ENCODE measurements around the gene PAQR4. TPM values are rescaled to one million over a fixed set of nuclear protein-coding genes. Genes with fewer than 3 reads are reported as not detected.

The PAQR4 gene
- total and polyA plus RNA-seq, 2 of the 13 experiments (the other 11 are each of a cell fraction or from before 2014, with no cell fraction given), result 15.9 to 24.8 TPM

GRCh38 chr16:2981177-2981898 lies 12.2 kb downstream of the PAQR4 start (continued):
- TF ChIP-seq MAX (IDR thresholded peaks at IDR 0.05), result peak; percentile 65
- TF ChIP-seq KMT2A (CRISPR knock-in tag; IDR thresholded peaks at IDR 0.05), result peak; percentile 34; the same call in 1 of the 2 replicates
- TF ChIP-seq ZBTB42 (CRISPR knock-in tag; IDR thresholded peaks at IDR 0.05), result no peak
- TF ChIP-seq ZSCAN29 (CRISPR knock-in tag; conservative IDR thresholded peaks at IDR 0.05), result 0 out of 2 replicates have a peak, but pooled peaks have one; percentile 46
- TF ChIP-seq SNAPC5 (CRISPR knock-in tag; IDR thresholded peaks at IDR 0.05; ENCODE audit: borderline replicate concordance), result no peak
- no peak for TF ChIP-seq GTF2F1 (IDR thresholded peaks at IDR 0.05; ENCODE audit: low read length)
- TF ChIP-seq RXRB (CRISPR knock-in tag; IDR thresholded peaks at IDR 0.05; ENCODE audit: borderline replicate concordance), result peak; percentile 46; the same call in 1 of the 2 replicates
- TF ChIP-seq SRY (CRISPR knock-in tag; IDR thresholded peaks at IDR 0.05), result 0 out of 2 replicates have a peak, but pooled peaks have one; percentile 21
- TF ChIP-seq KLF16 (CRISPR knock-in tag; IDR thresholded peaks at IDR 0.05), result 0 out of 4 replicates have a peak, but pooled peaks of 1 of the 2 experiments have one; percentile 25
- TF ChIP-seq NR2F6 (IDR thresholded peaks at IDR 0.05), result no peak
- TF ChIP-seq NR2F6 (CRISPR knock-in tag; IDR thresholded peaks at IDR 0.05), result peak; percentile 45
- no peak for TF ChIP-seq SOX6 (IDR thresholded peaks at IDR 0.05)
- peak; percentile 37; the same call in 1 of the 2 replicates for TF ChIP-seq SOX6 (CRISPR knock-in tag; IDR thresholded peaks at IDR 0.05)
- no peak for TF ChIP-seq ATF7-NPFF (CRISPR knock-in tag; IDR thresholded peaks at IDR 0.05; ENCODE audit: low read depth)
- TF ChIP-seq SIN3A (IDR thresholded peaks at IDR 0.05; ENCODE audit: borderline replicate concordance, low read depth, low read length), result 0 out of 2 replicates have a peak, but pooled peaks have one; percentile 21
- TF ChIP-seq RBM39 (IDR thresholded peaks at IDR 0.05; ENCODE audit: low read depth, low read length, poor library complexity, severe bottlenecking), result no peak
- no peak for TF ChIP-seq KAT8 (CRISPR knock-in tag; IDR thresholded peaks at IDR 0.05)
- no peak for TF ChIP-seq CREB1 (IDR thresholded peaks at IDR 0.05)
- TF ChIP-seq CREB1 (CRISPR knock-in tag; IDR thresholded peaks at IDR 0.05), result peak; percentile 60; the same call in 1 of the 2 replicates
- TF ChIP-seq ZBTB14 (CRISPR knock-in tag; IDR thresholded peaks at IDR 0.05), result no peak; the same call in 1 of the 2 replicates
- no peak for TF ChIP-seq IRF1 (CRISPR knock-in tag; IDR thresholded peaks at IDR 0.05; ENCODE audit: low read depth)
- TF ChIP-seq ZNF7 (CRISPR knock-in tag; IDR thresholded peaks at IDR 0.05), result 0 out of 2 replicates have a peak, but pooled peaks have one; percentile 37
- peak; percentile 68 for TF ChIP-seq SAP130 (CRISPR knock-in tag; IDR thresholded peaks at IDR 0.05; ENCODE audit: low read depth)
- TF ChIP-seq SP2 (CRISPR knock-in tag; IDR thresholded peaks at IDR 0.05), result peak; percentile 50; the same call in 1 of the 2 replicates
- TF ChIP-seq ZNF788 (CRISPR knock-in tag; IDR thresholded peaks at IDR 0.05; ENCODE audit: borderline replicate concordance), result 0 out of 2 replicates have a peak, but pooled peaks have one; percentile 44
- TF ChIP-seq MYPOP (CRISPR knock-in tag; IDR thresholded peaks at IDR 0.05), result 0 out of 2 replicates have a peak, but pooled peaks have one; percentile 56
- no peak for TF ChIP-seq ZNF337 (CRISPR knock-in tag; IDR thresholded peaks at IDR 0.05; ENCODE audit: borderline replicate concordance, low read depth)
- no peak for TF ChIP-seq ARID2 (CRISPR knock-in tag; IDR thresholded peaks at IDR 0.05; ENCODE audit: borderline replicate concordance)
- peak; percentile 92 for TF ChIP-seq ZMYM3 (CRISPR knock-in tag; IDR thresholded peaks at IDR 0.05)
